ENCODE measurements around the gene EIF4B. TPM values are rescaled to one million over a fixed set of nuclear protein-coding genes. Genes with fewer than 3 reads are reported as not detected.

The EIF4B gene
- total and polyA plus RNA-seq, 9 of the 15 experiments (the other 6 are each of a cell fraction or from before 2014, with no cell fraction given): 138 to 669 (median 552) TPM

- TF ChIP-seq MGA (IDR thresholded peaks at IDR 0.05) (peak; percentile 63), ZNF449 (CRISPR knock-in tag; IDR thresholded peaks at IDR 0.05) (no peak), TOE1 (IDR thresholded peaks at IDR 0.05; ENCODE audit: borderline replicate concordance) (0 out of 2 replicates have a peak, but pooled peaks have one; percentile 31), TOE1 (CRISPR knock-in tag; IDR thresholded peaks at IDR 0.05; ENCODE audit: borderline replicate concordance, low read depth) (no peak), ARID1B (IDR thresholded peaks at IDR 0.05) (peak; percentile 50; the same call in 1 of the 2 replicates), NR4A1 (CRISPR knock-in tag; IDR thresholded peaks at IDR 0.05) (no peak), NR4A1 (tag; IDR thresholded peaks at IDR 0.05) (peak; percentile 67; the same call in 1 of the 2 replicates), MAFF (IDR thresholded peaks at IDR 0.05; ENCODE audit: low read length) (peak; percentile 81), CHD4 (IDR thresholded peaks at IDR 0.05; ENCODE audit: insufficient read depth, insufficient replicate concordance, low read depth, low read length, poor library complexity, severe bottlenecking) (no peak), THRA (IDR thresholded peaks at IDR 0.05) (no peak), TGIF2 (CRISPR knock-in tag; IDR thresholded peaks at IDR 0.05) (no peak), KDM5B (IDR thresholded peaks at IDR 0.05; ENCODE audit: insufficient replicate concordance, low read depth, low read length) (no peak)
Observed at GRCh38 chr12:52992699-52993557, 13.3 kb upstream of the EIF4B start (continued).
